Smooth muscle cell of the coronary artery (primary cell): ENCODE results near the gene RNF126. TPM values are rescaled to one million over a fixed set of nuclear protein-coding genes. Genes with fewer than 3 reads are reported as not detected.

Experiments used
- total RNA-seq: library from RNA; depleted of rRNA; stranded (reverse); fragments of >200 nt; gene quantifications from 2 replicates; pipeline ENCODE4 v1.2.3, GENCODE V29; 2014; ENCODE audit warnings: low replicate concordance

Gene RNF126
- total RNA-seq: 6.2 and 24.2 TPM in 2 replicates

DNA sequence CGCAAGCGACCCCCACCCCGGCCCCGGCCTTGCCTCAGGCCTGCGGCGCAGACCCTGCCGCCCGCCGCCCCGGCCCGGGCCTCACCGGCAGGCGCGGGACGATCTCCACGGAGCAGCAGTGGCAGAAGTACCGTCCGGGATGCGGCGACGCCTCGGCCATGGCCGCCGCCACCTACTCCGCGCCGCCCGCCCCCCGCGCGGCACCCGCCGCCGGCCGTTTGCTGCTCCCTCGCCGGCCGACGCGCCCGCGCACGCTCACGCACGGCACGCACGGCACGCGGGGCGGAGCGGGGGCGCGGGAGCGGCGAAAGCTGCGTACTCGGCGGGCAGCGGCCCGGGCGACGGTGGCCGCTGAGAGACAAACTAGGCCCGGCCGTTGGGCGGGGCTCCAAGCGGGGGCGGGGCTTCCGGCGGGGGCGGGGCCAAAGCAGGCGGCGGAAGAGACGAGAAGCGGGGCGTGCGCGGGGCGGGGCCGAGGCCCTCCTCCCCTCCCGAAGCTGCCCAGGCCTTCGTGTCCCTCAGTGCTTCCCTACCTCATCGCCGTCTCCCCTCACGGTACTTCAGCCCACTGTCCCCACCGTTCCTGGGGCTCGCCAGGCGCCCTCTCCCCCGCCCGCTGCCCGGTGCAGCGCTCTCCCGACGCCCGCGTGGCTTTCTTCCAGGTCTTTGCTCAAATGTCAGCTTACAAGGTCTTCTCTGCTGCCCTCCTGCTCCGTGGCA lies at the start of gene RNF126:
RNF126 (minus strand) TSS at position 253 of the 720 bp plus-strand sequence; CDS start at position 160, 93 bp downstream.

DNA sequence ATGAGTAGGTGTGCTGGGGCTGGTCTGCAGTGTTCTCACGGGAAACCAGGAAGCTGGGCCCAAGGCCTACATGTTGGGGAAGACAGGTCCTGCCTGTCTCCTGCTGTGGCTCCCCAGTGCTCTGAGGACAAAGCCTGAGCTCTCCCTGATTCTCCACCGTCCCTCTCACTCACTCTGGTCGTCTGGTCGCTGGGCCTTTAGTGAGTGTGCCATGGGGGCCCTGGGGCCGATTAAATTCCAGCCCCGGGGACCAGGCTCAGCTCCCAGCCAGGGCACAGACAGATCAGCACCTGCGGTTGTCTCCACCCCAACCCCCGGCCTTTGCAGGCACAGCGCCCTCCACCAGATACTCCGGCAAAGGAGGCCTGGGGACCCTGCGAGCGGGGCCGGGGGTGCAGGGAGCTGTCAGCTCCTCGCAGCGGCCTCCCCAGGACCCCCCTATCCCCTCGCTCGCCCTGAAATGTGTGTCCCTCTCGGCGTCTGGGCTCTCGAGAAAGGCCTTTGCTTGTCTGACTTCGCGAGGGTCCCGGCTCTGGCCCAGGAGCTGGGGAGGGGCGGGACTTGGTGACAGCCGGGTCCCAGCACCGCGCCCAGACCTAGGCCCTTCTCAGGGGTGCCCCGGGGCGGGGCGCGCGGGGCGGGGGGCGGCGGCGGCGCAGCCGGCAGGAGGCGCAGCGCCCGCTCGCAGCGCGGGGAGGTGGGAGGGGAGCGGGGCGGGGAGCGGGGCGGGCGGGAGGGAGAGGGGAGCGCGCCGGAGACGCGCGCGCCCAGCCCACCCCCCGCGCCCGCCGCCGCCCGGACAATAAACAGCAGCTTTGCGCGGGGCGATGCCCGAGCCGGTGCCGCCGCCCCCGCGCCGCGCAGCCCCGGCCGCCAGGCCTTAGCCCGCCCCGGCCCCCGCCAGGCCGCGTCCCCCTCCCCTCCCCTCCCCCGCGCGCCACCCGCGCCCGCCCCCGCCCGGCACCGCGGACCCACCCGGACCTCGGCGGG lies 45.4 kb upstream of the RNF126 start, which contains the start of gene PALM:
PALM (plus strand) TSS at position 782 of the 990 bp plus-strand sequence. CDS start 212 bp downstream, outside the sequence.

DNA sequence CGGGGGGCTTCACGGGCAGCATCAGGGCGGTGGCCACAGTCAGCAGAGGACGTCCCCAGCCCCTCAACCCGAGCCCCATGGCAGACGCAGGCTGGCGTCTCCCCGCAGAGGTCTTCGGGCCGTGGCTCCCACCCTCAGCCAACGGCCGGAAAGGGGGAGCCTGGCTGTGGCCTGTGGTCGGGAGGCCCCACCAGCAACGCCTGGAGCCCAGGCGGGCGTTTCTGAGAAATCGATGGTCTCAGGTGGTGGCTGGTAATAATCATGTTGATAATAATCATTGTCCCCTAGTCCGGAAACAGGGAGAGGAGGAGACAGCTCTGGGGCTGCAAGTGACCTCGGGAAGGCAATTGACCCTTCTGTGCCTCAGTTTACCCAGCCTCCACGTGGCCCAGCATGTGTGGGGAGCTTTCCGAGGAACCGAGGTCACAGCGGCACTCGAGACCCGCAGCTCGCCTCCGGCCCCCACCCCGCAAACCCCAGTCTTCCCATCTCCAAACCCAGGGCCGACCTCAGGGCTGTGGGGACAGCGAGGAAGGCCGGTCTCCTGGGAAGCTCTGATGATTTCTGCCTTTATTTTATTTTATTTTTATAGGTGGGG lies 32.4 kb upstream of the RNF126 start, which contains the start of gene PRSS57:
PRSS57 (minus strand) TSS at position 101 of the 598 bp plus-strand sequence; CDS start at position 79, 22 bp downstream.

DNA sequence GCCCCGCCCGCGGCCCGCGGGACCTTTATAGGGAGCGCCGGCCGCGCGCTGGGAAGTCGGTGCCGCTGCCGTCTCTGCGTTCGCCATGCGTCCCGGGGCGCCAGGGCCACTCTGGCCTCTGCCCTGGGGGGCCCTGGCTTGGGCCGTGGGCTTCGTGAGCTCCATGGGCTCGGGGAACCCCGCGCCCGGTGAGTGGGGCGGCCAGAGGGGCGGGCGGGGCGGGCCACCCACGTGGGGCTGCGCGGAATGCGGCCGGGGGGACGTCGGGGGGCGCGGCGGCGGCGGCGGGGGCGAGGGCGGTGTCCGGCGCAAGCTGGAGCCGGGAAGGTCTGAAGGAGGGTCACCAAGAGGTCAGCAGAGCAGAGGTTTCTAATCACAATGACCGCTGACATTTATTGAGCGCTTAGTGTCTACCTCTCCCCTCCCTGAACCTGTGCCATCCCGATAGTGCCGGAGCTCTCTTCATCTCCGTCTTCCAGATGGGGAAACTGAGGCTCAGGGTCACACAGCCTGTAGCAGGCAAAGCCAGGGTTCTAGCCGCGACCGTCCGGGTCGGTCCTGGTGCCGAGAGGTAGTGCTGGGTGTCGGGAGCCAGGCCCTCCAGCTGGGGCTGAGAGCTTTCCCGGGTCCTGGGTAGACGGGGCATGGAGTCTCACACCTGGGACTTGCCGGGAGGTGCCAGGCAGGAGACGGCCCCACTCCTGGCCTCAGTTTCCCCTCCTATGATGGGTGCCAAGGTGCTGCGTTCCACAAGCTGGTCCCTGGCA lies 13.5 kb upstream of the RNF126 start, which contains the start of gene FSTL3:
FSTL3 (plus strand) TSS at position 54 of the 767 bp plus-strand sequence; CDS start at position 86, 32 bp downstream.

DNA sequence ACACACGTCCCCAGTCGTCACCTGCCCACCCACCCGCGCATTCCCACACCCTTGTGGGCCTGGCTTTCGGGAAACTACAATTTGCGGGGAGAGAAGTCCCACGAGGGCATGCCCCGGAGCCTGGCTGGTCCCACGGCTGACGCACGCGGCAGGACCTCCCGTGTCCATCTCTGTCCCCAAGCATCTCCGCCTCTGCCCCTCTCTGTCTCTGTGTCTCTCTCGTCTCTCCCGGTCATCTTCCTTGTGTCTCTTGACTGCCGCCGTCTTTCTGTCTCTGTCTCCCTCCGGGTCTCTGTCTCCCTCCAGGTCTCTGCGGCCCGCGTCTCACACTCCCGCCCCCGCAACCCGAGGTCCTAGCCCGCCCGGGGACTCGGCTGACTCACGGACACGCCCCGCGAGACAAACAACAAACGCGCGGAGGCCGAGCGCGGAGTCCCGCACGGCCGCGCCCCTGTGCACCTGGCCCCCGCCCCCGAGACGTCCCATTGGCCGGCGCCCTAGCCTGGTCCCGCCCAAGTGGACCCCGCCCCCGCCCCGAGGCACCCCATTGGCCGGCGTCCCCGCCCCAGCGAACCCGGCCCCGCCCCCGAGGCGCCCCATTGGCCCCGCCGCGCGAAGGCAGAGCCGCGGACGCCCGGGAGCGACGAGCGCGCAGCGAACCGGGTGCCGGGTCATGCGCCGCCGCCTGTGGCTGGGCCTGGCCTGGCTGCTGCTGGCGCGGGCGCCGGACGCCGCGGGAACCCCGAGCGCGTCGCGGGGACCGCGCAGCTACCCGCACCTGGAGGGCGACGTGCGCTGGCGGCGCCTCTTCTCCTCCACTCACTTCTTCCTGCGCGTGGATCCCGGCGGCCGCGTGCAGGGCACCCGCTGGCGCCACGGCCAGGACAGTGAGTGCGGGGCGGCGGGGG lies 23.5 kb downstream of the RNF126 start, which contains the start of gene FGF22:
FGF22 (plus strand) TSS at position 627 of the 908 bp plus-strand sequence; CDS start at position 674, 47 bp downstream.

DNA sequence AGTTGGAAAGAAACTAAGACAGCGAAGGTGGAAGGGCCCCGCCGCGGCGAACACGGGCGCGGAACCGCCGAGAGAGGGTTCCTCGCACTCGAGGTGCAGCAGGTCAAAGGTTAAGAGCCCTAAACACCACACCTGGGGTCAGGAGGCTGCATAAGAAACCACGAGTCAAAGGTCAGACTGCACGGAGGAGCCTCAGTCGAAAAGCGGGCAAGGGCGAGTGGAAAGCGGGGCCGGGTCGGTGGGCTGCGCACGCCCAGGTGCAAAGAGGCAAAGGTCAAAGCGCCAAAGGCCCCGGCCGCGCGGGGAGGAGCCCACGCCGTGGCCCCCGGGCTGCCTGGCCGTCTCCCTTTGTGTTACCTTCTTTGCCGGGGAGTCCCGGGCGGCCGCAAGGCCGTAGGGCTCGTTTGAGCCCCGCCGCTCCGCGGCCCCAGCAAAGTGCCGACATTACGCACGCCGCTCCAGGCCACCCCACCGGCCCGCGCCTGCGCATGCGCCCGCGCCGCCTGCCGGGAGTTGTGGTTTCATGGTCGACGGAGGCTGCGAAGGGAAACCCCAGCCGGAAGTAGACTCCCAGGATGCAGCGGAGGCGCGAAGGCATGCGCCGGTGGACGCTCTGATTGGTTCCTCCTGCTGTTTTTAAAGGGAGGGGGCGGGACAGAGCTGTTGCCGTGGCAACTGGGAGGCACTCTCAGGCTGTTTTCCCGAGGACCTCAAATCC lies 29.8 kb downstream of the RNF126 start, which contains the start of gene POLRMT:
POLRMT (minus strand) TSS at position 470 of the 718 bp plus-strand sequence; CDS start at position 445, 25 bp downstream.

Other genes with a start within 250 kb of the RNF126 start
- 0.08 and 4.1 TPM in 2 replicates for gene SHC2, start 202.2 kb downstream of the RNF126 start, total RNA-seq
- gene MADCAM1, start 166.7 kb downstream of the RNF126 start, total RNA-seq: not detected in 2 replicates
- gene TPGS1, start 155.7 kb downstream of the RNF126 start, total RNA-seq: 13.9 and 23.9 TPM in 2 replicates
- gene CDC34, start 131.5 kb downstream of the RNF126 start, total RNA-seq: 81.4 and 83.4 TPM in 2 replicates
- gene GZMM, start 119.2 kb downstream of the RNF126 start, total RNA-seq: 0.08 TPM in 1 of 2 replicates, not detected in the other
- gene BSG, start 90.6 kb downstream of the RNF126 start, total RNA-seq: 284 and 347 TPM in 2 replicates
- 0.30 and 1.2 TPM in 2 replicates for gene HCN2, start 73.3 kb downstream of the RNF126 start, total RNA-seq
- gene POLRMT, start 29.7 kb downstream of the RNF126 start, total RNA-seq: 16.6 and 19.8 TPM in 2 replicates
- not detected in 2 replicates for gene FGF22, start 23.3 kb downstream of the RNF126 start, total RNA-seq
- gene FSTL3, start 13.2 kb upstream of the RNF126 start, total RNA-seq: 22.8 and 81.7 TPM in 2 replicates
- gene PRSS57, start 32.2 kb upstream of the RNF126 start, total RNA-seq: not detected in 2 replicates
- 6.0 and 26.7 TPM in 2 replicates for gene PALM, start 45.7 kb upstream of the RNF126 start, total RNA-seq
- under 0.01 TPM in 1 of 2 replicates, not detected in the other for gene MISP, start 87.9 kb upstream of the RNF126 start, total RNA-seq
- 77.1 and 91.9 TPM in 2 replicates for gene PTBP1, start 134.2 kb upstream of the RNF126 start, total RNA-seq
- 0.15 and 1.2 TPM in 2 replicates for gene PLPPR3, start 158.7 kb upstream of the RNF126 start, total RNA-seq
- gene AZU1, start 164.6 kb upstream of the RNF126 start, total RNA-seq: not detected in 2 replicates
- gene PRTN3, start 177.8 kb upstream of the RNF126 start, total RNA-seq: not detected in 2 replicates
- 0.15 TPM in 1 of 2 replicates, not detected in the other for gene ELANE, start 189.1 kb upstream of the RNF126 start, total RNA-seq
- gene CFD, start 196.4 kb upstream of the RNF126 start, total RNA-seq: 0.83 and 156 TPM in 2 replicates
- 23.5 and 33.1 TPM in 2 replicates for gene MED16, start 230.0 kb upstream of the RNF126 start, total RNA-seq
- gene RNU6-9, start 230.3 kb upstream of the RNF126 start, total RNA-seq: not detected in 2 replicates